GM03348 (cell line): ENCODE data around the gene NPSR1.
"Not testable (repeated sequence)": the region's sequence is repeated elsewhere in the genome, so short reads cannot be mapped to it uniquely, and the experiment has no call there.

Experiments used
- DNase-seq: peaks from one replicate; pipeline ENCODE4 v3.0.0; 2012; ENCODE audit warnings: low spot score

NPSR1 gene

DNA sequence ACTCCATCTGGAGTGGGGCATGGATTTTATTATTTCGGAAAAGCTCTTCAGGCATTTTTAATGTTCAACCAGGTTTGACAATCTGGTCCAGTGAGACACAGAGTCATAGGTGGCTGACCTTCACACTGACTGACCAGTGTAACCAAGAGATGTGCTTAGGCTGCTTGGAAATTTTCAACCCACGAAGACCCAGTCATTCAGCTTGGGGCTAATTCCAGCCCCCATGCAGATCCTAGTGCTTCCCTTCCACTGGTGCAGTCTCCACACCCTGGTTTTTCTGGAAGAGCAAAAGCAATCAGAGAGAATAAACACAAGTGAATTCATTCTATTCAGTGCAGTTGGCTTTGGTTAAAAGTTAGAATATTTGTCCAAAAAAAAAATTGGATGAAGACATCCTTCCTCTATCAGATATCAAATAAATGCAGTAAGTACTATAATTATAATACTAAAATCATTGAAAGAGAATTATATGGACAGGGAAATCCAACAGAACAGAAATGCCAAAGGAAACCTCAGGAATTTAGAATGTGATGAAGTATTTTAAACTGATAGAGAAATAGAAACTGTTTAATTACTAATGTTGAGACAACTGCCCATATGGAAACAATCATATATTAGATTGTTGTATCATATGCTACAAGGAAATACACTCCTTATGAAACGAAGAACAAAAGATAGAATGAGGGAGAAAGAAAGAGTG, 178.0 kb downstream of the NPSR1 start:
- DNase-seq: no peak

DNA sequence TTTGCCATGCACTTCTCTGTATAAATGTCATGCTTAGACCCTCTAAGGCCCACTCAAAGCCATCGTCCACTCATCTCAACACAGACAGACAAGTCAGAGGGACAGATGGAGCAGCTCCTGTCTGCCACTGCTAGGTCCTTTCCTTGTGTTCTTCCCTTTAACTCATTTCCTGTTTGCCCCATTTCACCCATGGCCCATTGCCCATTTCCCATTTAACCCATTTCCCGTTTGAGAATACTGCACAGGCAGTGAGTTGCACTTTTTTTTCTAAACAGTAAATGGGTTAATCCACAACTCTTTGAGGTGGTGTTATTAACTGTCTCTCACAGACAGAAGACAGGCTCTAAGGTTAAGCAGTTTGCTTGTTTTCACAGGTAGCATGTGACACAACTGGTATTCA, 179.3 kb downstream of the NPSR1 start:
- DNase-seq: no peak

DNA sequence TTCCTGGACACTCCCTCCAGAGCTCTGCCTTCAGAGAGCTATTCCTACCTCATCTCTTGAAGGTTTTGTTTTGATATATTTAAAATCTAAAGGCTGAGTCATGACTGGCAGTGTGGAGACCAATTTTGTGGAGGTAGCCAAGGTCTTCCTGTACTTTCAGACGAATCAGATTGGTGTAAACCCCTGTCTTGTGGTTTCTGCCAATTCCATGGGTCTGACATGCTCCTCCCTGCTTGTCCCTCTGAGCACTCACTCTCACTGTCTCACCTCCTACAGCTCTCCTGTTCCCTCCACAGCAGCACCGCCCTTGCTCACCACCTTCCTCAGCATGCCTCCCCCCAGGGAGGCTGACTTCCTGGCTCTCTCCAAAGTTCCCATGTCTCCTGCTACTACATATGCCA, 179.8 kb downstream of the NPSR1 start:
- no peak for DNase-seq

DNA sequence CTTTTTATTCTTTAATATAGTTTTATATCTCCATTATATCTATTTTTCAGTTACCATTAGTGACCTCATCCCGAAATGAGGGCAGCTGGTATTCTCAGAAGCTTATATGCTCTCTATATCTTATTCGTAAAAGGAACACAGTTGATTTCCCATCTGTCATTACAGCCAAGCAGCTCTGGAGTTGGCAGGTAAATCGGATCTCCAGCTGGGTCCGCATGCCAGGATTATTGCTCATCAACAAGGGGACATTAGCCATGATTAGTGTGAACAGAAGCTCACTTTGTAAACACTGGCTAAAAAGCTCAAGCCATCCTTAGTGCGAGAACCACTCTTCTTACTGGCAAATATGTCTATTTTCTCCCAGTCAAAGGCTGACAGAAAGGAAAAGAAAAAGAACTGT, 180.3 kb downstream of the NPSR1 start:
- DNase-seq: no peak

DNA sequence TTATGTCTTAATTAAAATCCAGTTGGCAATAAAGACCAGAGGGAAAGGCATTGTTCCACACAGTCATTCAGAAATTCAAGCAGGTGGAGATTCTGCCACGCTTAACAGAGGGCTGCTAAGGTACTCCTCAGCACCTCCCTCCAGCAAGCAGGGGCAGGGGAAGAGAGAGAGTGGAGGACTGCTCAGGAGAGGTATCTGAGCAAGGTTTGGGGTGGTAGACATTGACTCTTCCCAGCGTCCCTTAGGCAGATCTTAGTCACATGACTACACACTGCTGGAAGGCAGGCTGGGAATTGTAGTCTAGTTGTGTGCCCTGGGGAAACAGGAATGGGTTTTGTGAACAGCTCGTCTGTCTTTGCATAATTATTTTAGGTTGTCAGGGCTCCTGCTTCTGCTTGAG, 181.6 kb downstream of the NPSR1 start:
- DNase-seq: no peak

DNA sequence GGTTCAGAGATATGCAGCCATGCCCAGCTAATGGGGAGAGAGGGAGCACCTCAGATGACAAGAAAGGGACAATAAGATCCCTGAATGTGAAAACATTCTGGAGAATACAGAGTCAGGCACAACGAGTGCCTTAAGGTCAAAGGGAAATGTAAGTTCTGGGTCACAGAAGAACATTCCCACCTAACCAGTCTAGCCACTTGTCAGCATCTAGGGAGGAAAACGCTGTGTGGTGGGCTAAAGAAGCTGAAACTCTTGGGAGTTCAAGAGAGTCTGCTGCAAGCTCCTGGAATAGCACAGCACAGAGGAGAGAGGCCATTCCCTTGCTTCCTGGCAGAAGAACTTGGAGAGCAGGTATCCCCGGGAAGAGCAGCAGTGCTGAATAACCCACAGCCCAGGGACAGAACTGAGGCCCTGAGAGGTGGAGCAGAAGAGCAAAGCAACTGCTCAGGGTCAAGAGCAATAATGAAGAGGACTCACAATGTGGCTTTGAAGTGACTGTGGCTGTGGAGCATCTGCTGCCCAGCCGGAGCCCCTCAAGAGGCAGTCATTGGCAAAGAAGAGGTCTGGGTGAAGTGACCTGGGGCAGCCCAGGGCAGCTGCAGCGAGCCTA, 182.3 kb downstream of the NPSR1 start:
- DNase-seq: no peak

DNA sequence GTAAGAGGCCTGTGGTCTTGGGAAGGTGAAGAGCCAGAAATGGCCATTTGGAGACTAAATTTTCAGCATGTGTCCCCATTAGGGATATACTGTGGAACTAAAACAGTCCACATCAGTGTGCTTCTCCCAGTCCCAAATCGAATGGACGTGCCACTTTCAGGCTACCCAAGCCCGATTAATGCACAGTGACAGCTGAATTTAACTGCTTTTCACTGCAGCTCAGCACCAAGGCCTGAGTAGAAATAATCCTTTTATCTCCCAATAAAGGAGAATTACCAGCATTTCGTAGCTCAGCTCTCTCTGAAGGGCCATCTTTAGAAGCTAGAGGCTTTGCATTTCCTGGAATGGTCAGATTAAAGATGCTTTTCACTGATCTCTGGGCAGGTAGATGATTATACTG, 183.3 kb downstream of the NPSR1 start:
- no peak for DNase-seq

DNA sequence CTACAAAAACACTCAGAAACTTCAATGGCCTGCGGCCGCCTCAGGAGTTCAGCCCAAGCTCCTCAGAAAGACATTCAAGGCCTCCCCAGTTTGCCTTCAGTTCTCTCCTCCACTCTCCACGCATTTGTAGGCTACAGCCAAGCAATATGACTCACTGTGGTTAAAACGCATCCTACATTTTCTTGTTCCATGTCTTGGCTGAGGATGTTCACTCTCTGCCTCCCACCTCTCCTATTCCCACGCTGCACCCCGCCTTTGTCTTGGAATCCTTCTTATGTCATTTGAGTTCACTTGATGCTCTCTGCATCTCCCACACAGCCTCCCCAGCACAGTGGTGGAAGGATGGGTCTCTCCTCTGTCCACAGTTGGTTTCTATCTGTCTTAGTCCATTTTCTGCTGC, 184.8 kb downstream of the NPSR1 start:
- DNase-seq: no peak

DNA sequence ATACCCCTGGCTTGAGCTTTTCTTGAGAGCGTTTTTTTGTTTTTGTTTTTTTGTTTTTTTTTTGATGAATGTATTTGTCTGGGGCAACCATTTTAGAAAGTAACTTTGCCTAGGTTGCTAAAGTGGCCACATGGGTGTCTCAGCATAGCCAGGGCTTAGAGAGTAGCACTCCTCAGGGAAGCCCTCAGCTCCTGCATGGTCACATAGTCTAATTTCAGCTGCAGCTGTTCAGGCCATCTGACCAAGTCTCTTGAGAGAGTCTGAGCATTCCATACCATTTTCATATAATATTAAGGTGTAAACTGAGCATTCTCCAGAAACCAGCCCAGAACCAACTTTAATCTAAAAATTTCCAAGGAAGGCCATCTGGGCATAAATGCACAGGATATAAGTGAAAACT, 186.4 kb downstream of the NPSR1 start:
- DNase-seq: no peak

DNA sequence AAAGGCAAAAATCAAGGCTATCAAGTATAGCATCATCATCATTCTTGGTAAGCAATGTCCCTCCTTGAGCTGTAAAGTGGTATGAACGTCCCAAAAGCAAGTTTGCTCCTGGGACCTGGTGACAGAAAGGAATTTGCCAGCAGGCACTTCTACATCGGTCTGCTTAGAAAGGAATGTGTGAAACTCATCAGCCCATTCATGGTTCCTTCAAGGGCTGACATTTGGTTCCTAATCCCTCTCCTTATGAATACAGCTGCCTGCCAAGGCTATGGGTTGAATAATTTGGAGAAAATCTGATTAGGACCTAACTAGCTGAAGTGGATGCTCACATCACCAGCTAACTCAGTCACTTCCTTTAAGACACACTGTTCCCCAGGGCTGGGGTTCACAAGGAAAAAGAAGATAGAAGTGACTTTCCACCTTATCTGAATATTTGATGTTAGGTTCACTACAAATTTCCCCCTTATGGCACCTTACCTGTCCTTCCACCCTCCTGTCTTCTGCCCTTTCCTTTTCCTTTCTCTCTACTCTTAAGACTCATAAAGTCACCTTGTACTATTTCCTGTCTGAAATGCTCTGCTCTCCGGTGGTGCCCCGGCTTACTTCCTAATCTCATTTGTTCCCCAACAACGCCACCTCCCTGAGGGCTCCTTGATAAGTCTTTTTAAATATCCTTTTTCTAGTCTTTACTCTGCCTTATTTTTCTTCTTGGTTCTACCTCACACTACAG, 187.1 kb downstream of the NPSR1 start:
- no peak for DNase-seq

DNA sequence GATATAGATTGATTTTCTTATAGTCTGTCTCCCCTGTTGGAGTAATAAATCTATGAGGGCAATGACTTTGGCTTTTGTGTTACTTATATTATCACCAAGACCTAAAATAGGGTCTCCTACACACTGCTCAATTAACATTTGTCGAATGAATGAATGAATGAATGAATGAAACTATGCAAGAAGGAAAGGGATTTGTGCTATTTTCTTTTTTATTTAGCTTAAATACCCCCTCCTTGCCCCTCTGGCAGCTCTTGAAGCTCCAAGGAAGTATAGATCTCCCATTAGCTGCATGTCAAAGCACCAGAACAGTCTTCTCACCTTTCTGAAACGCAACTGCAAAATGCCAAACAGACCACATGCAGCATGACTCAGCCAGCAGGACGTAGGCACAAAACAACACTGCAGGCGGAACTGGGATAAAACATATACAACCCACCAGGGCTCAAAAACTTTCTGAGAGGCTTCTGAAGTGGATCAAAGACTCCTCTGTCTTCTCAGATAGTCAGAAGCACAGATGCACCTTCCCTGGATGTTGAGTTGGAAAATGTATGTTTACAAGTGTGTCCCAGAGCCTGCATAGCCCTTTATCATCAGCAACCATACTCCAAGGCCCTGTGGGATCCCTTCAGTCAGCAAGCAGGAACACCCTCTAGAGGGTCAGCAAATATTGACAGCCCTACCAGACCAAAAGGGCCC, 187.8 kb downstream of the NPSR1 start:
- no peak for DNase-seq

DNA sequence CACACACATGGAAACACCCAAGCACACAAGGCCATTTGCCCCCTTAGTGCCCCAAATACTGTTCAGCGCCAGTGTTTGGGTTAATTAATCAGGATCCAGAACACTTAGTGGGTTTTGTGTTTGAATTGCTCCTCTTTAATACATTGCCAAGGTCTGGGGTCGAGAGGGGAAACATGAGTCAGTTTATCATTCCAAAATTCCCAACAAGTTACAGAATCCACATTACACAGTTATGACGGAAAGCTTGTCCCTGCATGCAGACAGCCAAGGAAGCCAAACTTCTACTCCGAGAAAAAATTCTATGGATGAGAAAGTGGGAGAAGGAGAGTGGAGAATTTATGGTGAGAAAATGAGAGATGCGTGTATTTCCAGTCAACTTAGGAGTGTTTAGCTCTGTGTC, 189.0 kb downstream of the NPSR1 start:
- no peak for DNase-seq

DNA sequence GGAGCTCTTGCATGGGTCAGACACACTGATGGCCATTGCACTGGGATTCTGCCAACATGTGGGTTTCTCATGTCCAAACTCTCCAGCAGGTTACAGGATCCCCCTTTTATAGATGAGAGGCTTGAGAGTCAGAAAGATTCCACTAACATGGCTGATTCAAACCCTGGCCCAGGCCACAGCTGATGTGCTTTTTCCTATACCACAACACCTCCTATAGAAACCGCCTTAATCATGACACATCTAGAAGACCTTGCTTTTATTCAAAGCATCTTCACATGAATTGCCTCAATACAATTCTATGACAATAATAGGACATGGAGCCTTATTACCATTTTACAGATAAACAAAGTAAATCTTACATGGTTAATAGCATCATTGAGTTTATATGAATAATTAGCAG, 190.7 kb downstream of the NPSR1 start:
- DNase-seq: no peak

DNA sequence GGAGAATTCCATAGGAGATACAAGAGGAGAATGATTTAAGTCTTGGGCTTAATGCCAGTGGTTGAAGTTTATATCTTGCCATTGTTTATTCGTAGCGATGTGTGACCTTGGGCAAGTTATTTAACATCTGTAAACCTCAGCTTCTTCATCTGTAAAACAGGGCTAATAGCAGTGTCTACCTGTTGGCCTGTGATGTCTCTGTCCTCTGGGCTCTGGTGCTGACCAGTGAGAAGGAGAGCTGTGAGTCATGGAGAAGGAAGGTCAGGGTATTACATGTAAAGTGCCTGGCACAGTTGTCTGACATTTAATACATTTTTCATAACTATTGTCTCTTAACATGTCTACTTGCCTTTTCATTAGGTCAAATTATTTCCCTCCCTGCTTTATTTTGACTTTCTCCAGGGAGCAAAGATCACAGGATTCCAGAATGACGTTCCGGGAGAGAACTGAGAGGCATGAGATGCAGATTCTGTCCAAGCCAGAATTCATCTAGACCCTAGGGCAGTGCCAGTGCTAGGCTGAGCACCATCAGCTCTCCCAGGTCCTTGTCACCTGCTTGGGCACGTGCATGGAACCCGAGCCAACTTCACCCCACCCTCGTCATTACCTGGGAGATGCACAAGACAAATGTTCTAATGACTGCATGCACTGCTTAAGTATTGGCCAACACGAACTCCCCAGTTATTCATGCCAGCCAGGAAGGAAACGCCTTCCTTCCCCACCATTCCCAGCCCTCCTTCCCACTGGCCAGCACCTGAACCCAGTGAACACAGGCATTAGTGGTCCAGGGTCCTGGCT, 191.3 kb downstream of the NPSR1 start:
- DNase-seq: no peak

DNA sequence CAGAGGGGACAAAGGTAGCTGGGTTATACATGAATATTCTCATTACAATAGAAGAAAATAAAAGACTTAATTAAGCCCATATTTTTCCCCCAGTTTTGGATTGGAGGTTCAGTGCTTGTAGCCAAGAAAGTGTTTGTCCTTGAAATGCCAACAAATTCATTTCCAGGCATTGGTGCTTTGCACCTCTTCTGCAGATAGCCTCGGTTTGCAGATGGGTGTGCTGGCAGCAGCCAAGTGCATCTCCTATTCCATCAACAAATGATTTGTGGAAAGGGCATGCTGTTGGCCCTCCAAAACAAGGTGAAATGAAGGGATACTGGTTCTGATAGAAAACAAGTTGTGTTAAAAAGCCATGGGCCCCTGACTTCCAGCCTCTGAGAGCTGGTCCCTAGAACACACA, 192.0 kb downstream of the NPSR1 start:
- DNase-seq: no peak

DNA sequence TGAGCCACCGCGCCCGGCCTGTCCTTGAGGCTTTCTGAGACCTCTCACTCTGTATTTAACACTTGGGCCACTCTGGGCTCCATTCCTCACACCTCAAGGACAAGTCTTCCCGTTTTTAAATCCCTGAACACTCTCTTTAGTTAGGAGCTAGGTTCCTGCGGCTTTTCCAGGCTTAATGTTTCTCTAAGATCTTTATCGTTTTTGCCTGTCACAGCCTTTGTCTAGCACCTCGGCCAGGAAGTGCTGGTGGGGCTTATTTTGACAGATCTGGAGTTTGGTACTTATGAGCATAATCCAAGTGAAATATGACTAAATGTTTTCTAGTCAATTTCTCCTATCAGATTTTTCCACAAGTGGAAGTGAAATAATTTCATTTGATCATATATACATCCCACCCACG, 192.7 kb downstream of the NPSR1 start:
- DNase-seq: no peak

DNA sequence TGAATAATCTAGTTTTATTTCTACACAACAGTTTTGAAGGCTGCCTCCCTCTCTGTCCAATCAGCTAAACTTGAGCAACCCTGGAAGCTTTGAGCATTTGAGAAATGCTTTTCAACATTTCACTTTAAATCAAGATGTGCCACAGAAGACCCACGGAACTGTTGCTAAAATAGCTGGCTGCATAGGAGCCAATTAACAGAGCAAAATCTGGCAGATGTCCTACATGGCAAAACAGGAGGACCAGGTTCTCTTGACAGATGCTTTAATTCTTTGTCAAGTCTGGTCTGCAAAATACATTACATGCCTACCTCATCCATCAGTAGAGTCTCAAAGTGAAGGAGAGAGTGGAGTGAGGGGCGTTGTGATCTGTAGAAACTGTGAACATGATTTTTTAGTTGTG, 193.4 kb downstream of the NPSR1 start:
- DNase-seq: no peak

DNA sequence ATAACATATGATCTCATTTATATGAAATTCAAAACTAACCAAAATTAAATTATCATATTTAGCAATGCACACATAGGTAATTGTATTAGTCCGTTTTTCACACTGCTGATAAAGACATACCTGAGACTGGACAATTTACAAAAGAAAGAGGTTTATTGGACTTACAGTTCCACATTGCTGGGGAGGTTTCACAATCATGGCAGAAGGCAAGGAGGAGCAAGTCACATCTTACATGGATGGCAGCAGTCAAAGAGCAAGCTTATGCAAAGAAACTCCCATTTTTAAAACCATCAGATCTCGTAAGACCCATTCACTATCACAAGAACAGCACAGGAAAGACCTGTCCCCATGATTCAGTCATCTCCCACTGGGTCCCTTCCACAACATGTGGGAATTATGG, 200.4 kb downstream of the NPSR1 start:
- not testable (repeated sequence) for DNase-seq

DNA sequence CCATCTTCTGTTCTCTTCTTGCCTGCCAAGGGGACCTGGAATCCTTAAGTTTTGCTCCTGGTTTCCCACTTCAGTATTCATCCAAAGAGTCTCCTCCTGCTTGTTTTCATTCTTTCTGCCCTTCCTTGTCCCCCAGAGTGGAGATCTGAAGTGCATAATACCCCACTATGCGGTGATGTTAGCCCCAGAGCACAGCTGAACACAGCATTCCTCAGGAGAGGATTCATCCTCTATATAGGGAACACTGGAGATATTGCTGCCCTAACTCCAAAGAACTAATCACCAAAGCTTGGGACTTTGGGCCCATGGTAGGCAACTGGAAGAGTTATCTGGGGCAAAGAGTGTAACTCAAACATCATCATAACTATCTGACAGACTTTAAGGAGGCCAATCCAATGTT, 201.3 kb downstream of the NPSR1 start:
- not testable (repeated sequence) for DNase-seq

DNA sequence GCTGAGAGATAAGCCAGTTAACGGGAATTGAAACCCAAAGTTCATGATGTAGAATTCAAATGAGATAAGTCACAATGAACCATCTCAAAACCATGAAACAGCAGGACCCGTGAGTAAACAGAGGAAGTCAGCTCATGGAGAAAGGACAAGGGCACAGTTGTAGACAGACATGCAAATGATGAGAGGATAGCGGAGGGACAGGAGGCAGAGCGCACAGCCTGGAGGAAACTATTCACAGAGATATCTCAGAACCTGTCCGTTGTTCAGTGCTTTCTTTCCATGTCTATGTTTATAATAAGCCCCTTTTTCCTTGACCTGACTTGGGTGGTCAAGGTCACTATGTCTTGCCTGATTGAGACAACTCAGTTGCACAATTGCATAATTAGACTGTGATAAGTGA, 208.2 kb downstream of the NPSR1 start:
- not testable (repeated sequence) for DNase-seq

DNA sequence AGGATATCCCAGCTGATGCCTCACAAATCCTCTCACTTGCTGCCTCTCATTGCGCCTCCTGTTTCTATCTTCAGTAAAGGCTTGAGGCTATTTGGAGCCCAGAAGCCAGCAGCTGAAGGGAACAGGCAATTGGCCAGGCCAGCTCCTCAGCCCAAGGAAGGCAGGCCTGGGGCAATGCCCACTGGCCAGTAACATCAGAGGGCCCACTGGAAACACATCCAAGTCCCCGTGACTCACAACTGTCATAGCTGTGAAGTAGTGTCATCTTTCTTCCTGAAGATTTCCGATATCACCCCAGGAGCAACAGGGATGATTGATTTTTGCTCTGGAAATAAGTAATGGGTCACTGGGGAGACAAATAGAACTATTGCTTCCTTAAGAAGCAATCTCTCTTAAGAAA, 209.3 kb downstream of the NPSR1 start:
- not testable (repeated sequence) for DNase-seq

DNA sequence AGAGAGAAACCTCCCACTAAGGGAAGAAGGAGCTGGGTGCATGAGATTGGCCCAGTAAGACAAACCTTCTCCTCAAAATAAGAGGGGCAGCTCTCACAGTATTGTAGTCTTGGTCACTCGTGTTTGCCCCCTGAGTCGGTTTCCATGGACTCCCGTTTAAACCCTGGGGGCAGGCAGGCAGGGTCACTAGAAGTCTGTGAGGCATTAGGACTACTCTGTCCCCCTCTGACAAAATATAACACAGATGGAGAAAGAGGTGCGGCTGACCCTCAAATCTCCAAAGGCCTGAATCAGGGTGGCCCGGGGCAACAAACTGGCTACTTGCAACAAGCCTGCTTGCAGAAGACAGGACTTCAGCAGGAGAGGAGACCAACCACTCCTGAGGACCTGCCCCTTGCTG, 210.6 kb downstream of the NPSR1 start:
- DNase-seq: not testable (repeated sequence)
